ENCODE data around the gene CDK5.

GRCh38 chr7:151080067-151080521 is 22.4 kb upstream of the CDK5 start:
- TF ChIP-seq POLR2AphosphoS5 (IDR thresholded peaks at IDR 0.05) (no peak), CTCF (IDR thresholded peaks at IDR 0.05) (no peak), POLR2A (IDR thresholded peaks at IDR 0.05) (no peak)

Measured in breast epithelium (tissue), 3 donors.